HepG2 (cell line): ENCODE measurements around the gene RAB6A. TPM values are rescaled to one million over a fixed set of nuclear protein-coding genes. Genes with fewer than 3 reads are reported as not detected.
A peak's percentile ranks its signal among the peaks of the same experiment; 100 is the strongest.

Experiments used
- DDIT3 ChIP-seq: sonication (generic); formaldehyde crosslinking; IDR thresholded peaks from 2 replicates; pipeline ENCODE4 v1.4.0; 2020; ENCODE audit warnings: mild to moderate bottlenecking, missing genetic modification reagents
- EHMT2 ChIP-seq: fragments of 200-600 bp; sonication (generic); IDR thresholded peaks from 2 replicates; pipeline ENCODE4 v1.7.0; 2017; ENCODE audit warnings: antibody characterized with exemption, low read depth, low read length, borderline replicate concordance
- ELF3 ChIP-seq: IDR thresholded peaks from 2 replicates; pipeline ENCODE4 v1.6.1; 2016; ENCODE audit warnings: missing genetic modification reagents, missing compliant biosample characterization
- EP300 ChIP-seq, 3 experiments: sonication (generic) in 1 of 3; formaldehyde crosslinking in 1 of 3; IDR thresholded peaks; 2 replicates each; pipeline versions ENCODE4 v1.5.1 to v1.6.1; 2011 to 2020; ENCODE audit warnings: low read depth in 2 of 3, low read length in 2 of 3, borderline replicate concordance in 1 of 3, improper control_type of control experiment in 1 of 3, mild to moderate bottlenecking in 1 of 3, missing genetic modification reagents in 1 of 3, moderate library complexity in 1 of 3
- FUBP1 ChIP-seq: sonication (generic); formaldehyde crosslinking; IDR thresholded peaks from 2 replicates; pipeline ENCODE4 v1.5.1; 2020; ENCODE audit warnings: missing genetic modification reagents, mild to moderate bottlenecking, borderline replicate concordance
- HNF4G ChIP-seq, 2 experiments: sonication (generic) in 1 of 2; formaldehyde crosslinking in 1 of 2; IDR thresholded peaks; 2 replicates each; pipeline versions ENCODE4 v1.4.0 to v1.6.1; 2011 to 2020; ENCODE audit warnings: borderline replicate concordance in 2 of 2, low read depth in 2 of 2, mild to moderate bottlenecking in 2 of 2, low read length in 1 of 2, missing genetic modification reagents in 1 of 2, moderate library complexity in 1 of 2
- KLF12 ChIP-seq: sonication (generic); formaldehyde crosslinking; IDR thresholded peaks from 2 replicates; pipeline ENCODE4 v1.4.0; 2020; ENCODE audit warnings: missing genetic modification reagents, borderline replicate concordance
- NFE2L1 ChIP-seq: sonication (generic); formaldehyde crosslinking; IDR thresholded peaks from 2 replicates; pipeline ENCODE4 v1.4.0; 2020; ENCODE audit warnings: missing genetic modification reagents, mild to moderate bottlenecking, borderline replicate concordance
- NR3C1 ChIP-seq: sonication (generic); formaldehyde crosslinking; IDR thresholded peaks from 2 replicates; pipeline ENCODE4 v1.4.0; 2020; ENCODE audit warnings: missing genetic modification reagents
- POGZ ChIP-seq: sonication (generic); formaldehyde crosslinking; IDR thresholded peaks from 2 replicates; pipeline ENCODE4 v1.4.0; 2020; ENCODE audit warnings: mild to moderate bottlenecking, missing genetic modification reagents
- RARG ChIP-seq: sonication (generic); formaldehyde crosslinking; IDR thresholded peaks from 2 replicates; pipeline ENCODE4 v1.4.0; 2020; ENCODE audit warnings: low read depth, mild to moderate bottlenecking, missing genetic modification reagents
- SETDB1 ChIP-seq: sonication (generic); formaldehyde crosslinking; IDR thresholded peaks from 2 replicates; pipeline ENCODE4 v1.5.1; 2020; ENCODE audit warnings: missing genetic modification reagents, mild to moderate bottlenecking, borderline replicate concordance
- TP53 ChIP-seq: sonication (generic); formaldehyde crosslinking; conservative IDR thresholded peaks from 2 replicates; pipeline ENCODE4 v1.4.0; 2020; ENCODE audit warnings: missing genetic modification reagents
- U2AF1 ChIP-seq: fragments of 200-400 bp; formaldehyde crosslinking; optimal IDR thresholded peaks from 2 replicates; pipeline ENCODE3; 2017; ENCODE audit warnings: mild to moderate bottlenecking, low read depth, low read length
- ZBTB8A ChIP-seq: sonication (generic); formaldehyde crosslinking; IDR thresholded peaks from 2 replicates; pipeline ENCODE4 v1.4.0; 2020; ENCODE audit warnings: mild to moderate bottlenecking, low read depth, missing genetic modification reagents, borderline replicate concordance
- ZFP82 ChIP-seq: sonication (generic); formaldehyde crosslinking; IDR thresholded peaks from 2 replicates; pipeline ENCODE4 v1.5.1; 2020; ENCODE audit warnings: mild to moderate bottlenecking, missing genetic modification reagents, borderline replicate concordance
- ZNF12 ChIP-seq: sonication (generic); formaldehyde crosslinking; IDR thresholded peaks from 2 replicates; pipeline ENCODE4 v1.5.0; 2020; ENCODE audit warnings: missing genetic modification reagents
- ZNF280B ChIP-seq: sonication (generic); formaldehyde crosslinking; IDR thresholded peaks from 2 replicates; pipeline ENCODE4 v1.5.0; 2020; ENCODE audit warnings: missing genetic modification reagents, mild to moderate bottlenecking, borderline replicate concordance
- ZNF678 ChIP-seq: sonication (generic); formaldehyde crosslinking; IDR thresholded peaks from 2 replicates; pipeline ENCODE4 v1.4.0; 2020; ENCODE audit warnings: mild to moderate bottlenecking, missing genetic modification reagents
- ZNF724P ChIP-seq: sonication (generic); formaldehyde crosslinking; IDR thresholded peaks from 2 replicates; pipeline ENCODE4 v1.8.0; 2022; ENCODE audit warnings: missing genetic modification reagents, borderline replicate concordance
- ZNF749 ChIP-seq: sonication (generic); formaldehyde crosslinking; IDR thresholded peaks from 2 replicates; pipeline ENCODE4 v1.8.0; 2022; ENCODE audit warnings: mild to moderate bottlenecking, missing genetic modification reagents, moderate library complexity, borderline replicate concordance
- ZNF773 ChIP-seq: sonication (generic); formaldehyde crosslinking; IDR thresholded peaks from 2 replicates; pipeline ENCODE4 v1.4.0; 2020; ENCODE audit warnings: missing genetic modification reagents, borderline replicate concordance
- ZZZ3 ChIP-seq: sonication (generic); formaldehyde crosslinking; IDR thresholded peaks from 2 replicates; pipeline ENCODE4 v1.4.0; 2020; ENCODE audit warnings: missing genetic modification reagents, mild to moderate bottlenecking, borderline replicate concordance
- polyA plus RNA-seq, 8 experiments: library from polyadenylated mRNA; depleted of rRNA in 3 of 8; stranded (reverse) in 7 of 8; unstranded in 1 of 8; fragments of >200 nt; fragmentation: Illumina TruSeq in 4 of 8; extraction: Trizol in 4 of 8; gene quantifications; 2 replicates each; pipeline versions ENCODE4 v1.2.1 to v1.2.3, GENCODE V29; 2011 to 2016; ENCODE audit warnings: low read depth in 4 of 8, missing spikeins in 1 of 8, mixed read lengths in 1 of 8; ENCODE audit not compliant: insufficient read depth in 1 of 8
- total RNA-seq, 5 experiments: library from RNA; depleted of rRNA; stranded (reverse); fragments of >200 nt; fragmentation: Illumina TruSeq; extraction: Trizol; gene quantifications; 2 replicates each; pipeline ENCODE4 v1.2.3, GENCODE V29; 2016; ENCODE audit warnings: low read depth in 1 of 5

Gene RAB6A
- total and polyA plus RNA-seq, 2 of the 13 experiments (the other 11 are each of a cell fraction or from before 2014, with no cell fraction given), result 74.3 to 121 TPM

- TF ChIP-seq ZZZ3 (CRISPR knock-in tag), result no peak
- TF ChIP-seq ZBTB8A (CRISPR knock-in tag), result no peak
- TF ChIP-seq NR3C1, result no peak
- TF ChIP-seq FUBP1, result no peak; the same call in 1 of the 2 replicates
- no peak for TF ChIP-seq DDIT3 (CRISPR knock-in tag)
- TF ChIP-seq HNF4G (IDR thresholded peaks at IDR 0.05; ENCODE audit: borderline replicate concordance, low read depth, low read length), result peak; percentile 77; the same call in 1 of the 2 replicates
- TF ChIP-seq HNF4G (CRISPR knock-in tag; IDR thresholded peaks at IDR 0.05; ENCODE audit: borderline replicate concordance, low read depth), result peak; percentile 49; the same call in 1 of the 2 replicates
- TF ChIP-seq ZNF678, result no peak
- TF ChIP-seq ZNF280B (CRISPR knock-in tag), result 0 out of 2 replicates have a peak, but pooled peaks have one; percentile 47
- TF ChIP-seq ZNF724P (CRISPR knock-in tag), result no peak
- TF ChIP-seq POGZ (CRISPR knock-in tag), result peak; percentile 80
- peak; percentile 60; the same call in 1 of the 2 replicates for TF ChIP-seq ZFP82 (CRISPR knock-in tag)
- no peak for TF ChIP-seq U2AF1
- no peak for TF ChIP-seq SETDB1 (CRISPR knock-in tag)
- TF ChIP-seq EP300 (IDR thresholded peaks at IDR 0.05; ENCODE audit: low read depth in 2 of 2, low read length in 2 of 2), result peak; percentile 29 to 54; a peak in 1 of 4 replicates
- no peak; the same call in 1 of the 2 replicates for TF ChIP-seq EP300 (CRISPR knock-in tag; IDR thresholded peaks at IDR 0.05; ENCODE audit: borderline replicate concordance)
- TF ChIP-seq ELF3 (CRISPR knock-in tag), result peak; percentile 80
- peak; percentile 52; the same call in 1 of the 2 replicates for TF ChIP-seq TP53
- TF ChIP-seq NFE2L1 (CRISPR knock-in tag), result no peak
- TF ChIP-seq KLF12 (CRISPR knock-in tag), result 0 out of 2 replicates have a peak, but pooled peaks have one; percentile 35
- TF ChIP-seq EHMT2, result no peak; the same call in 1 of the 2 replicates
- peak; percentile 25; the same call in 1 of the 2 replicates for TF ChIP-seq ZNF12 (CRISPR knock-in tag)
- TF ChIP-seq ZNF749, result no peak
- no peak for TF ChIP-seq RARG (CRISPR knock-in tag)
- no peak for TF ChIP-seq ZNF773 (CRISPR knock-in tag)
Measured at GRCh38 chr11:73779084-73779902, 18.4 kb upstream of the RAB6A start (continued).
